ENCODE results near the gene ILF2. TPM values are rescaled to one million over a fixed set of nuclear protein-coding genes. Genes with fewer than 3 reads are reported as not detected.

ILF2 gene
- total and polyA plus RNA-seq, 2 experiments from 2014 or later: 173 to 178 TPM

DNA sequence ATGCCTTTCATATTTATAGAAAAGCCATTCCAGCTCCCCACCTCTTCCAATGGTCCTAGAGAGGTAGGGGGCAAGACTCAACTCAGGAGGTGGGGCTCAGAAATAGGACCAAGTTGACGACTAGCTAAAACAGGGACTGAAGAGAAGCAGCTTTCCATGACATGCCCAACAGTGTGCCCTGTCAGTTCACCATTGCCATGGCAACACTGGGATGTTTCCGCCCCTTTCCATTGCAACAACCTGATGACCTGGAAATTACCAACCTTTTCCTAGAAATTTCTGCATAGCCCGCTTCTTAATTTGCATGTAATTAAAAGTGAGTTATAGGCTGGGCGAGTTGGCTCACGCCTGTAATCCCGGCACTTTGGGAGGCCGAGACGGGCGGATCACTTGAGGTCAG, 34.7 kb upstream of the ILF2 start:
- DNase-seq (ENCODE audit: low spot score): no peak
- H3K27me3 ChIP-seq: no peaks in the 10 kb centered on the region
- WGBS (ENCODE audit: low lambda C conversion rate, missing lambda C conversion rate): 97% methylated on average over 9 of the region's 9 CpGs
- no peaks in the 10 kb centered on the region for H4K20me1 ChIP-seq (ENCODE audit: insufficient read depth, poor library complexity, severe bottlenecking)
- H3K9me3 ChIP-seq (ENCODE audit: low read depth): no peaks in the 10 kb centered on the region
- TF ChIP-seq, protein P1, sequence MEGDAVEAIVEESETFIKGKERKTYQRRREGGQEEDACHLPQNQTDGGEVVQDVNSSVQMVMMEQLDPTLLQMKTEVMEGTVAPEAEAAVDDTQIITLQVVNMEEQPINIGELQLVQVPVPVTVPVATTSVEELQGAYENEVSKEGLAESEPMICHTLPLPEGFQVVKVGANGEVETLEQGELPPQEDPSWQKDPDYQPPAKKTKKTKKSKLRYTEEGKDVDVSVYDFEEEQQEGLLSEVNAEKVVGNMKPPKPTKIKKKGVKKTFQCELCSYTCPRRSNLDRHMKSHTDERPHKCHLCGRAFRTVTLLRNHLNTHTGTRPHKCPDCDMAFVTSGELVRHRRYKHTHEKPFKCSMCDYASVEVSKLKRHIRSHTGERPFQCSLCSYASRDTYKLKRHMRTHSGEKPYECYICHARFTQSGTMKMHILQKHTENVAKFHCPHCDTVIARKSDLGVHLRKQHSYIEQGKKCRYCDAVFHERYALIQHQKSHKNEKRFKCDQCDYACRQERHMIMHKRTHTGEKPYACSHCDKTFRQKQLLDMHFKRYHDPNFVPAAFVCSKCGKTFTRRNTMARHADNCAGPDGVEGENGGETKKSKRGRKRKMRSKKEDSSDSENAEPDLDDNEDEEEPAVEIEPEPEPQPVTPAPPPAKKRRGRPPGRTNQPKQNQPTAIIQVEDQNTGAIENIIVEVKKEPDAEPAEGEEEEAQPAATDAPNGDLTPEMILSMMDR (IDR thresholded peaks at IDR 0.05; ENCODE audit: poor library complexity): no peak
- TF ChIP-seq EZH2 (IDR thresholded peaks at IDR 0.05; ENCODE audit: borderline replicate concordance) (no peak), EZH2phosphoT487 (IDR thresholded peaks at IDR 0.05; ENCODE audit: low read depth, severe bottlenecking, unreplicated experiment) (no peak)
- H3K27ac ChIP-seq: no peak overlapping the region
- H3K36me3 ChIP-seq (replicated peaks; ENCODE audit: insufficient read depth, low read depth): no peaks in the 10 kb centered on the region
- H2AFZ ChIP-seq: no peak overlapping the region
- H3K4me2 ChIP-seq: no peak overlapping the region
- H3K4me3 ChIP-seq: no peak overlapping the region
- no peaks in the 10 kb centered on the region for H3K4me1 ChIP-seq (ENCODE audit: insufficient read depth)
- H3K79me2 ChIP-seq: no peaks in the 10 kb centered on the region
- no peaks in the 10 kb centered on the region for H3K9me2 ChIP-seq (replicated peaks; ENCODE audit: insufficient read depth)

DNA sequence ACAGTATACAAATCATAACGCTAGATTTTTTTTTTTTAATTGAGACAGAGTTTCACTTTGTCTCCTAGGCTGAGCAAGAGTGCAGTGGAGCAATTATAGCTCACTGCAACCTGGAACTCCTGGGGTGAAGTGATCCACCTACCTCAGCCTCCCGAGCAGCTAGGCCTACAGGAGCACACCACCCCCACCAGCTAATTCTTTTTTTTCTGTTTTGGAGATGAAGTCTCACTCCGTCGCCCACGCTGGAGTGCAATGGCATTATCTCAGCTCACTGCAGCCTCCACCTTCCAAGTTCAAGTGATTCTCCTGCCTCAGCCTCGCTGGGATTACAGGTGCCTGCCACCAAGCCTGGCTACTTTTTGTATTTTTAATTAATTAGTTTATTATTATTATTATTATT, 29.0 kb upstream of the ILF2 start:
- Histone ChIP-seq H3K4me1 (ENCODE audit: insufficient read depth) (no peaks in the 10 kb centered on the region), H4K20me1 (ENCODE audit: insufficient read depth, poor library complexity, severe bottlenecking) (no peaks in the 10 kb centered on the region), H3K9me2 (replicated peaks; ENCODE audit: insufficient read depth) (no peaks in the 10 kb centered on the region), H3K4me3 (no peak overlapping the region), H3K4me2 (no peak overlapping the region), H3K9me3 (ENCODE audit: low read depth) (no peaks in the 10 kb centered on the region), H3K27me3 (no peaks in the 10 kb centered on the region), H3K36me3 (replicated peaks; ENCODE audit: insufficient read depth, low read depth) (no peaks in the 10 kb centered on the region), H2AFZ (no peak overlapping the region), H3K79me2 (no peaks in the 10 kb centered on the region), H3K27ac (no peak overlapping the region)
- WGBS (ENCODE audit: low lambda C conversion rate, missing lambda C conversion rate): 89% methylated on average over 6 of the region's 6 CpGs
- DNase-seq (ENCODE audit: low spot score): no peak
- no peak for TF ChIP-seq EZH2 (IDR thresholded peaks at IDR 0.05; ENCODE audit: borderline replicate concordance)
- no peak for TF ChIP-seq EZH2phosphoT487 (IDR thresholded peaks at IDR 0.05; ENCODE audit: low read depth, severe bottlenecking, unreplicated experiment)
- TF ChIP-seq, protein P1 (IDR thresholded peaks at IDR 0.05; ENCODE audit: poor library complexity): no peak

DNA sequence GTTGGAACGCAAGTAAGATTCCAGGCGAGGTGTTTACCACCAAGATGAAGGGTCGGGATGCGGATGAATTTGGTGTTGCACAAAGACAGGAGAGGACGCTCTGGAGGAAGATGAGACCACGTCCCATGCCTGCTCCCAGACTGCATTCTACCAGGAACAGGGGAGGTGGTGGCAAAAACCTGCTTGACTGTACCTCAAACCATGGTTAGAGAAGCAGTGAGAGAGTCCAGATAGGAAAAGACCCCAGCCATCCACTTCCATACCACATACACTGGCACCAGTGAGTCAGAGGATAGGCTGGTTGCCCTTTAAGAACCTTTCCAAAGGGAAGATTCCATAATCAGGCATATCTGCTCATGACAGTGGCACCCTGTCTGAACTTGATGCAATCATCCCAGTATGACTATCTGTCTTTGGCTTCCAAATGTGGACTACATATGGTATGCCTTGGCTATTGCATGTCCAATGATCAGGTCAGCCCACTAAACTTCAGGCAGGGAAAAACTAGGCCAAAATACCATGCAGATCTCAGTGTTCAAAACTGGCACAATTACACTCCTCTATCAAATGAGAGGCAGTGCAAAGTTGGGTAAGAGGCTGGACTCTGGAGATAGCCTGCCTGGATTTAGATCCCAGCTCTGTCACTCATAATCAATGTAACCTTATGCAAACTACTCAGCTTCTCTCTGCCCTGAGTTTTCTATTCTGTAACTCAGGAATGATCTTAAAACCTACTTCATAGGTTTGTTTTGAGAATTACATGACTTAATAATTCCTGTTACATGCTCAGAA, 28.3 kb upstream of the ILF2 start:
- Histone ChIP-seq H3K4me1 (ENCODE audit: insufficient read depth) (no peaks in the 10 kb centered on the region), H3K9me3 (ENCODE audit: low read depth) (no peaks in the 10 kb centered on the region), H3K9me2 (replicated peaks; ENCODE audit: insufficient read depth) (no peaks in the 10 kb centered on the region), H3K4me2 (no peak overlapping the region), H3K36me3 (replicated peaks; ENCODE audit: insufficient read depth, low read depth) (no peaks in the 10 kb centered on the region), H3K27ac (no peak overlapping the region), H4K20me1 (ENCODE audit: insufficient read depth, poor library complexity, severe bottlenecking) (no peaks in the 10 kb centered on the region), H3K79me2 (no peaks in the 10 kb centered on the region), H2AFZ (no peak overlapping the region), H3K27me3 (no peaks in the 10 kb centered on the region), H3K4me3 (no peak overlapping the region)
- DNase-seq (ENCODE audit: low spot score): no peak
- TF ChIP-seq EZH2phosphoT487 (IDR thresholded peaks at IDR 0.05; ENCODE audit: low read depth, severe bottlenecking, unreplicated experiment): no peak
- TF ChIP-seq EZH2 (IDR thresholded peaks at IDR 0.05; ENCODE audit: borderline replicate concordance): no peak
- TF ChIP-seq, protein P1 (IDR thresholded peaks at IDR 0.05; ENCODE audit: poor library complexity): no peak
- WGBS (ENCODE audit: low lambda C conversion rate, missing lambda C conversion rate): 98% methylated on average over 6 of the region's 6 CpGs

Data from hepatocyte (in vitro differentiated cells).